Panc1 (cell line): Measurements from ENCODE around the gene C9orf85.

ENCODE experiments used
- POLR2AphosphoS5 ChIP-seq: IDR thresholded peaks from 2 replicates; pipeline ENCODE4 v1.6.1; 2012; ENCODE audit warnings: mild to moderate bottlenecking, low read depth, low read length, moderate library complexity
- SIN3A ChIP-seq: IDR thresholded peaks from 2 replicates; pipeline ENCODE4 v1.6.1; 2012; ENCODE audit warnings: low read depth, mild to moderate bottlenecking, low read length, moderate library complexity, borderline replicate concordance; ENCODE audit not compliant: insufficient read depth

DNA sequence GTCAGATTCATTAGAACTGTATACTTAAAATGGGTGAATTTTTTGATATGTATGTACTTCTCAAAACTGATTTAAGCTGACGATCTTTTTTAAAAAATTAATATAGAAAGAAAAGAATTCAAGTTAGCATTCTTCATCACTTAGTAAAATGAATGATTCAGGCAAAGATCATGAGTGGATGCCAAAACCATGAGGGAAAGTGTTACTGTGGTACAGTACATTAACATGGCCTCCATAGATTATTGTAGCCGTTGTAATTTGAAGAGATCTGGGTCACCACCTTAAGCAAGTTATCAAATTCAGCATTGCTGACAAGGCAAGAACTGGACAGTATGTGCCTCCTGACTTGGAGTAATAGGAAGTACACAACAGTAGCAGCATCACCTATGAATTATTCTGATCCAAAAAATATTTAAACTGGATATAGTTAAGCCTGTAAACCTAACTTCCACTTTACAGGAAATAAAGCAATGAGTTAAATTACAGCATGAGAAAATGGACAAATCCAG lies 29.7 kb downstream of the C9orf85 start:
- TF ChIP-seq POLR2AphosphoS5 (no peak), SIN3A (no peak)
